ENCODE data around the gene PDCD2.

- no peak for TF ChIP-seq CTCF (IDR thresholded peaks at IDR 0.05)
- TF ChIP-seq ZFX (IDR thresholded peaks at IDR 0.05; ENCODE audit: borderline replicate concordance), result no peak
Measured at GRCh38 chr6:170537329-170537728, 47.1 kb downstream of the PDCD2 start.
